HG02943 (cell line): ENCODE results near the gene ARHGAP11A.
"Not testable (repeated sequence)": the region's sequence is repeated elsewhere in the genome, so short reads cannot be mapped to it uniquely, and the experiment has no call there.

Source experiments
- ATAC-seq: cut with Tn5 transposase; IDR thresholded peaks from one replicate; pipeline ENCODE4 v1.9.1; 2021; ENCODE audit warnings: mild to moderate bottlenecking, low read depth, moderate library complexity; ENCODE audit not compliant: unreplicated experiment

ARHGAP11A gene, protein sequence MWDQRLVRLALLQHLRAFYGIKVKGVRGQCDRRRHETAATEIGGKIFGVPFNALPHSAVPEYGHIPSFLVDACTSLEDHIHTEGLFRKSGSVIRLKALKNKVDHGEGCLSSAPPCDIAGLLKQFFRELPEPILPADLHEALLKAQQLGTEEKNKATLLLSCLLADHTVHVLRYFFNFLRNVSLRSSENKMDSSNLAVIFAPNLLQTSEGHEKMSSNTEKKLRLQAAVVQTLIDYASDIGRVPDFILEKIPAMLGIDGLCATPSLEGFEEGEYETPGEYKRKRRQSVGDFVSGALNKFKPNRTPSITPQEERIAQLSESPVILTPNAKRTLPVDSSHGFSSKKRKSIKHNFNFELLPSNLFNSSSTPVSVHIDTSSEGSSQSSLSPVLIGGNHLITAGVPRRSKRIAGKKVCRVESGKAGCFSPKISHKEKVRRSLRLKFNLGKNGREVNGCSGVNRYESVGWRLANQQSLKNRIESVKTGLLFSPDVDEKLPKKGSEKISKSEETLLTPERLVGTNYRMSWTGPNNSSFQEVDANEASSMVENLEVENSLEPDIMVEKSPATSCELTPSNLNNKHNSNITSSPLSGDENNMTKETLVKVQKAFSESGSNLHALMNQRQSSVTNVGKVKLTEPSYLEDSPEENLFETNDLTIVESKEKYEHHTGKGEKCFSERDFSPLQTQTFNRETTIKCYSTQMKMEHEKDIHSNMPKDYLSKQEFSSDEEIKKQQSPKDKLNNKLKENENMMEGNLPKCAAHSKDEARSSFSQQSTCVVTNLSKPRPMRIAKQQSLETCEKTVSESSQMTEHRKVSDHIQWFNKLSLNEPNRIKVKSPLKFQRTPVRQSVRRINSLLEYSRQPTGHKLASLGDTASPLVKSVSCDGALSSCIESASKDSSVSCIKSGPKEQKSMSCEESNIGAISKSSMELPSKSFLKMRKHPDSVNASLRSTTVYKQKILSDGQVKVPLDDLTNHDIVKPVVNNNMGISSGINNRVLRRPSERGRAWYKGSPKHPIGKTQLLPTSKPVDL

DNA sequence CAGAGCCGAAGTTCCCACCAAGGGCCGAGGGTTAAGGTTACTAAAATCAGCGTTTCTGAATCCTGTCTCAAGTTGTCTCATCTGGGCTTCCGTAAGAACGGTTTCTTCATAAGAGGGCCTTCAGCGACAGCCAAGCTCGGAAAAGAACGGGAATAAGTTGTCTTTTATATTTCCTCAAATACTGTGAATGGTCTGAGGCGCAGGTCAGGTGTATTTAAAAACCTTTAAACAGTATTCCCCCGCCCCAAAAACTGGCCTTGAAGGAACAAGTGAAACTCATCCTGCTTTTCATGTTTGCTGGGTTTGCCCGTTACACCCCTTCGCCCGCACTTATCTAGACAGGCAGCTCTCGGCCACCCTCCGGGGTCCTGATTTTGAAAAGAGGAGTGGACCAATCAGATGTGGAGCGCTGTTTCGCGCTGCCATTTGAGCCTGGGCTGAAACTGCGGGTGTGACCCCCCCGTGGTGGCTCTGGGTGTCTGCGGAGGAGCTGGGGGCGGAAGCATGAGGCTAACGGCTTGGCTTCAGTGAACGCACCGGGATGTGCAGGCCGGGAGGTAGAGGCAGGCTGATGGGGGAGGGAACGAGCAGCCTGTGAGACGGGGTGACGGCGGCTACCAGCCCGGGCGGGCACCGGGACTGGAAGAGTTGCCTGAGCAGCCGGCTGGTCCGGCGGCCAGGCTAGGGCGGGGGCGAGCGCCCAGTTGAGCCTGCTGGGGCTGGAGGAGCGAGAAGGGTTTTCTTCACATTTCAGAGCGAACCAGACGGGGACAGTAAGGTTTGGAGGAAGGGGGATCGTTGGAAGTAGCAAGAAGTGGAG is at the start of gene ARHGAP11A:
Gene ARHGAP11A (plus strand): TSS at position 454 of the 820 bp plus-strand sequence. CDS start 708 bp downstream, outside the sequence.
- ATAC-seq = peak; percentile 64

DNA sequence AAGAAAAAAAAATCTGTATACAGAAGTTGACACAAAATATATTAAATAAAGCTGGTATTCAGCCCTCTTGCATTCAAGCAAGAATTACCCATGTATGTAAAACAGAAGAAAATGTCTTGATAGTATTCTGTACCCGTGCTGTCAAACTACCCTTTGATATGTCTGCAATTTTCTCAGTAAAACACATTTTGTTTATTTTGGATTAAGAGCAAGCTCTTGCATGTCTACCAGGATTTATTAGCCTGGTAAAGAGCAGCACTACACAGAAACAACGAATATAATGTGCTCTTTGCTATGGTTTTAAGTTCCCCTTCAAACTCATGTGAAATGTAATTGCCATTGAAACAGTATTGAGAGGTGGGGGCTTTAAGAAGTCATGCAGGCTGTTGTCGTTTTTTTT is 46.3 kb upstream of the ARHGAP11A start:
- ATAC-seq = not testable (repeated sequence)

DNA sequence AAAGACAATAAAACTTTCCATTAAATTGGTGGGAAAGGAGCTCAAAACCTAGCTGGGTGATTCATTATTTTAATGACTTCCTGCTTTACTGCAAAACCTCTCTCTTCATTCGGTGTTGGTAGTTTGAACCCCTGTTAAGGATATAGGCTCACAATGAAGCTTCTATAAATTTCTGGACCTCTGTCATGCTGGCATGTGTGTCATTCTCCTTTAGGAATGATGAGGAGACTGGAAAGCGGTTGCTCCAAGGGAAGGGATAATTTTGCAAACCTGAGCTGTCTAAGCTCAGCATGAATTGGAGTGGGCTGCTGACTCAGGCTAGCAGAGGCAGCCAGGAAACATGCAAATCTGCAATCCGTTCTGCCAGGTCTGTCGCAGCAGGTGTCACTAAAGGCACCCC is 36.8 kb upstream of the ARHGAP11A start:
- not testable (repeated sequence) for ATAC-seq

DNA sequence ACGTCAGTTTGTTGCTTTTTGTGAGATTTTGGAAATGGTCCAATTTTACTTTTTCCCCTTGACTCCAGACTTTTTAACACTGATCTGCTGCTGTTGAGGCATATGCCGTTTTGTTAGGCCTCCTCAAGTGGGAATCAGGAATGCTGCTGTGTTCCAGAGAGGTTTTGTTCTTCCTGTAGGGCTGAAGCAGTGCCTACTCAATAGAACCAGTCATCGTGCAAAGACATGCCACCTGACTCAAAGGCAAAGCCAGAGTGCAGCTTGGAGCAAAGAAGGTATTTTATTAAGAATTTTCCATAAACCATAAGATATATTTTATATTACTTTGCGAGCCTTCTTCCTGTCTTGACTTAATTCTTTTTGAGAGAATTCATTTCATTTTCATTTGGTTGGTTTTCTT is 29.5 kb upstream of the ARHGAP11A start:
- ATAC-seq = not testable (repeated sequence)

DNA sequence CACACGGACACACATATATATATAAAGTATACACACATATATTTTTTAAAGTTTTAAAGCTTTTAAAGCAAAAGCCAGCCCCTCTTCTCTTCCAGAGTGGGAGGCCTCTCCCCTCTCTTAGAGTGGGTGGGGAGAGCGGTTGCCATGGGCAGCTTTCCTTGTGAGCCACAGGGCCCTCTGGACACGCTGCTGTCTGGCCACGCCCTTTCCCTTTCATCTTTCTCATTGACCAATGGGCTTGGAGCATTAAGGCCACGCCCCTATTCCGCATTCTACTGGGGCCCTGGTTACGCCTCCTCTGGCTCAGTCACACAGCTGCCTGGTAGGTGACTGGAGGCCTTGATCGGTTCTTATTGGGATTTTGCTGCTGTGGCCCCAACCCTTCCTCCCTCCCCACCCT is 22.2 kb upstream of the ARHGAP11A start, which contains the start of gene GOLGA8N:
Gene GOLGA8N (plus strand): TSS at position 306 of the 400 bp plus-strand sequence.
- ATAC-seq = not testable (repeated sequence)

DNA sequence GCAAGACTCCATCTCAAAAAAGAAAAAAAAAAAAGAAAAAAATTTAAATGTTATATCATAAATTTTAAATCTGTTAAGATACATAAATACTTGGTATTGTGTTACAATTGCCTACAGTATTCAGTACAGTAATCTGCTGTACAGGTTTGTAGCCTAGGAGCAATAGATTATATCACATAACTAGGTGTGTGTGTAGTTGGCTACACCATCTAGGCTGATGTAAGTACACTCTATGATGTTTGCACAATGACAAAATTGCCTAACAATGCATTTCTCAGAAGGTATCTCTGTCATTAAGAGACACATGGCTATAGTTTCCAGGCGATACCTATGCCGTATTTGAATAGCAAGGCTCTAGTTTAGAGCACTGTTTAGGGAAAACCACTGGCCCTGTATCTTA is 5.8 kb upstream of the ARHGAP11A start:
- ATAC-seq = not testable (repeated sequence)

DNA sequence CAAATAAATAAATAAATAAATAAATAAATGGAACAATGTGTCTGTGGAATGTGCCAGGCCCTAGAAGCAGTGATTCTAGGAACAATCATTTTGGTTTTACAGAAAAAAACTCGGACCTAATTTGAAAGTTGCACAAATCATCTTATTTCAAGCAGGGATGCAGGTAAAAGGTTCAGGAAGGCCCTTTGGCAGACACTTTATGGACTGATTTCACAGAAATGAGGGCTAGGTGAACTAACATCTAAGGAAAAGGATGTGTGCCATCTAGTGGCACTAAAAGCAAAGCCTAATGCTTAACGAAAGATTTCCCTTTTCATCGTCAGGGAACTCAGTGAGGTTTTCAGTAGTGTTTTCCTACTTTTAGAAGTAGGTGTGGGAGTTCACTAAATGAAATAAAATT is 4.6 kb upstream of the ARHGAP11A start:
- ATAC-seq = not testable (repeated sequence)

DNA sequence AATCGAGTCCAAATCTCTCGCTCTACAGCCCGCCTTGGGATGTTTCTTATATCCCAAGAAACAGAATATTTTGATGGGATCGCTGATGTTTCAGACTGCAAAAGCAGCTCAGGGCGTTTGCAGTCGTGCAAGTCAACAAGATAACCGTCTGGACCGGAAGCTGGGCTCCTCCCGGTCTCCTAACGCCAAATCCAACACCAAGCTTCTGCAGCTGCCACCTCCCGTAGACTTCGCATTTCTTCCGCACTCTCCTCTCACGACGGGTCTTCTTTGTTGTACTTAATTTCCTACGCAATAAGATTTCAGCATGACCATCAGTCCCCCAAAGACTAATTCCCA is 623 bp upstream of the ARHGAP11A start:
- peak; percentile 27 for ATAC-seq

DNA sequence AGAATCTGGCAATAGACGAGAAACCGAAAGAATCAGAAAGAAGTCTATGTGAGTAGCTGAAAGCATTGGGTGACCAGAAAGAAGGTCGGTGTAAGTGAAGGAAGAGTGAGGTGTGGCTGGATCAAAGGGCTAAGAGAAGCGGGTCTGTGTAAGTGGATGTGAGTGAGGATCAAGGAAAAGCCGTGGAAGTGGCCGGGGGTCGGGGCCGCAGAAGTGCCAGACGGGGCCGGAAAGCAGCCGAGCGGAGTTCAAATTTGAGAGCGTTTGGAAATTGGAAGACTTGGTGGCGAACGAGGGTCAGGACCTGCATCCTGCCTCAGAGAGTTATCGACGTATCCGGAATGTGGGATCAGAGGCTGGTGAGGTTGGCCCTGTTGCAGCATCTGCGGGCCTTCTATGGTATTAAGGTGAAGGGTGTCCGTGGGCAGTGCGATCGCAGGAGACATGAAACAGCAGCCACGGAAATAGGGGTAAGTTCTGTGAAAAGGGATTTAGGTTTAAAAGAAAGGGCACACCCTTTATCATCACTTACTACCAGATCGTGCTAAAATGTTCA is 645 bp downstream of the ARHGAP11A start:
- peak; percentile 10 for ATAC-seq

DNA sequence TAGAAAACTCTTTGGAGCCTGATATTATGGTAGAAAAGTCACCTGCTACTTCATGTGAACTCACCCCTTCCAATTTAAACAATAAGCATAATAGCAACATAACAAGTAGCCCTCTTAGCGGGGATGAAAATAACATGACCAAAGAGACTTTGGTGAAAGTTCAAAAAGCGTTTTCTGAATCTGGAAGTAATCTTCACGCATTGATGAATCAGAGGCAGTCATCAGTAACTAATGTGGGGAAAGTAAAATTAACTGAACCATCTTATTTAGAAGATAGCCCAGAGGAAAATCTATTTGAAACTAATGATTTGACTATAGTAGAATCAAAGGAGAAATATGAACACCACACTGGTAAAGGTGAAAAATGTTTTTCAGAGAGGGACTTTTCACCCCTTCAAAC is 21.1 kb downstream of the ARHGAP11A start:
- no peak for ATAC-seq

DNA sequence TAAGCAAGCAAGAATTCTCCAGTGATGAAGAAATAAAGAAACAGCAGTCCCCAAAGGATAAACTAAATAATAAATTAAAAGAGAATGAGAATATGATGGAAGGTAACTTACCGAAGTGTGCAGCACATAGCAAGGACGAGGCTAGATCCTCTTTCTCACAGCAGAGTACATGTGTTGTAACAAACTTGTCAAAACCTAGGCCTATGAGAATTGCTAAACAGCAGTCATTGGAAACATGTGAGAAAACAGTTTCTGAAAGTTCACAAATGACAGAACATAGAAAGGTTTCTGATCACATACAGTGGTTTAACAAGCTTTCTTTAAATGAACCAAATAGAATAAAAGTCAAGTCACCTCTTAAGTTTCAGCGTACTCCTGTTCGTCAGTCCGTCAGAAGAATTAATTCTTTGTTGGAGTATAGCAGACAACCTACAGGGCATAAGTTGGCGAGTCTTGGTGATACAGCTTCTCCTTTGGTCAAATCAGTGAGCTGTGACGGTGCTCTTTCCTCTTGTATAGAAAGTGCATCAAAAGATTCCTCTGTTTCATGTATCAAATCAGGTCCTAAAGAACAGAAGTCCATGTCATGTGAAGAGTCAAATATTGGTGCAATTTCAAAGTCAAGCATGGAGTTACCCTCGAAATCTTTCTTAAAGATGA is 21.7 kb downstream of the ARHGAP11A start:
- no peak for ATAC-seq

DNA sequence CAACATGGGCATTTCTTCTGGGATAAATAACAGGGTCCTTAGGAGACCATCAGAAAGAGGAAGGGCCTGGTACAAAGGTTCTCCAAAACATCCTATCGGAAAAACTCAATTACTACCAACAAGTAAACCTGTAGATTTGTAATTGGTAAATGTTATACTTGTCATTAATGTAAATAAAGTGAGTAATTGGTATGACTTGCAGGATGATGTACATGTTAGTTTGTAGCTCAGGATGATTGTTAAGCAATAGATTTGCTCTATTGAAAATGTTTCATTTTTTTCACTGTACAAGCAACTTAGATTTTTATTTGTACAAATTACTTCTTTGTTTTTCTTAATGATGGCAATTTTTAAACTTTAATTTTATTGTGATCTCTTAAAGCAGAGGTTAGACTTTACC is 22.4 kb downstream of the ARHGAP11A start:
- no peak for ATAC-seq

DNA sequence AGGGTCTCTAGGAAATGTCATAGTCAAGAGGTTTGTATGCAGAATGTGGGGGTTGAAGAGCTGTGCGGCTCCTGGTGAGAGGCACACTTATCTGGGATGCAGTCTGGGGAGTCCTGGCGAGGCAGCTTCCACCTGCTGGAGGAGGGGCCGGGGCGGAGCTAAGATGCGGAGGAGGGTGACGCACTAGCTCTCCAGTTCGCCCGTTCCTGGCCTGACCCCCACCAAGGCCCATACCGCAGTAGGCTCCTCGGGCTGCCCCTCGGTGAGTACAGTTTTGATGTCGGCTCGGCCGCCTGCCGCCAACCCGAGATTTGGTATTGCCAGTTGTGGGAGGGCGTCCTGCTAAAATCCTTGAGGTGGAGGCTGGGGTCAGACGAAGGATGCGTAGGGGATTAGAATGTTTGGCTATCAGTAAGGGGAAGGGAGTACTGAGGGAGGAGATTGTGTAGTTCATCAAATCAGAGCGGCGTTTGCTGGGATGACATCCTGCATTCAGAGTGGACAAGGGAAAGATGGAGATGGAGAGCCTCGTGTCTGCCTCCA is 26.3 kb downstream of the ARHGAP11A start, which contains the start of gene SCG5:
Gene SCG5 (plus strand): TSS at position 194 of the 543 bp plus-strand sequence. CDS start 1,883 bp downstream, outside the sequence.
- no peak for ATAC-seq

DNA sequence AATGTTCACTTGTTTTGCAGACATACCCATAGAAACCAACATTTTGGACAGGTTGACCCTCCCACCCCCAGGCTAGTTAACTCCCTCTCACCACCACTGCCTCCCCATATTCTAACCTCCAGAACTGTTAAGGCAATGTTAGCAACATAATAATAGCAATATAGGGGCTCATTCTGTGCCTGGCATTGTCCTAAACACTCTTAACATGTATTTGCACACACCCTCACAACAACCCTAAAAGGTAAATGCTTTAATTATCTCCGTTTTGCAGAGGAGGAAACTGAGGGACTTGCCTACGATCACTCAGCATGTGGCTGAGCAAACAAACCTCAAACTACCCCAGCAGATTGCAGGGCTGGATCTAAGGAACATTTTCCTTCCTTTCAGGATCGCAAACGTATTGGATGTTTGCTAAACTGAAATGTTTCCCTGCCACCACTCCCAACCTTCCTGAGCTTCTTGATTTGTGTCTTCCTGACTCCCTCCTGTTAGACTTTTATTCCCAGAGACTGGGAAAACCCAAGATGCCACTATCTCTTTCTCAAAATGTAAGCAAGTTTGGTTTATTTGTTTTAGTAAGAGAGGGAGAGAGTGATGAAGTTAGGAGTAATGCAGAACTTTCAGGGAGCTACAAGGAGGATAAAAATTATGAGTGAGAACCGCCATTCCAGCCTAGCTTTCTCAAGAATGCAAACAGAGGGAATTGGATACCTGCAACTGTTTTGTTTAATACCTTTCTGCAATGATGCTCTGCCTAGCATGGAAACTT is 27.5 kb downstream of the ARHGAP11A start:
- no peak for ATAC-seq

DNA sequence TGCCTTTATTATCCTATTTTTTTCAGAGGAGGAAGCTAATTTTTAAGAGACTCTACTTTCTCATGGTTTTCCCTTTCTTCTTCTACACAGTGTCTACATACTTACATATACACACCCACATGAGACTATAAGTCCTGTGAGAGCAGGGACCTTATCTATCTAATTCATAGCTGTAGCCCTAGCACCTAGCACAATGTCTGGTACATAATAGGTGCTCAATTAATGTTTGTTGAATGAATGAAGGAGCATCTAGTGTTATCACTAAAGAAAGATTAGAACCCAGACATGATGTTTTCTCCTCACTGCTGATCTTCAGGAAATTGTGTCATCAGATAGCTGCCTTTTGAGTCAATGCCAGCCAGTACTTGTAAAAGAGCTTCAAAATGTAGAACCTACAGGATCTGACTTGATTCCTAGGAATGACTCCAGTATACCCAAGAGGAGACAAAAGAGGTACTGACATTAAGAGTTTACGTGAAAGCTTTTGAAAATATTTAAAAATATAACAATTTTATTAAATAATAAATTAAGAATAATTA is 28.7 kb downstream of the ARHGAP11A start:
- ATAC-seq = no peak

DNA sequence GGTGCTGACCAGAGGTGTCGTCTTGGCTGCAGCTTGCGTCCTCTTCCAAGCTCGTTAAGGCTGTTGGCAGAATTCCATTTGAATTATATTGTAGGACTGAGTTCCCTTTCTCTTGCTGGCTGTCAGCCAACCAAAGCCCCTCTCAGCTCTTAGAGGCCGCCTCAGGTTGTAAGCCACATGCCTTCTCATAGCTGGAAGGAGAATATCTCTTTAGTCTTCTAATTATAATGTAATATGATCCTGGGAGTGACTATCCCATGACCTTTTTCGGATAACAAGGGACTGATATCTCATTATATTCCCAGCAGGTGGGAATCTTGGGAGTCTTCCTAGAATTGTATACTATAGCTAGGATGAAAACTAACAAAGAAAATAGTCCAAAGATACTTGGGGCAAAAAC is 31.0 kb downstream of the ARHGAP11A start:
- ATAC-seq = no peak

DNA sequence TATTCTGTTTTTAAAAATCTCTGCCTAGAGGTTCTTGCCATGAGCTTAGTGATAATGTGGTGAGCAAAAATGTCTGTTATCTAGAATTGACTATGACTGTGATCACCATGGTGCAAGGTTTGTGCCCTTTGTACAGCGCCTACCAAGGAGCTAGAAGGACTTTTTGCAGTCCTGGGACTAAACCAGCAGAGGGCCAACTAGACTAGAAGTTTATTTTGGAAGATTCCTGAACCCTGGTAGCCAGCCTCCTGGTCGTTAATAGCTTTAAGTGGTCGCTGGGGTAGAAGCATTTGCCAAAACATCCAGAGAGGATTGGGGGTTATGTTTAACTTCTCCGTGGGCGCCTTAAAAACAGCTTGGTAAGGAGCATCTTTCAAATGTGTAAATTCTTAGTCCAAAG is 34.0 kb downstream of the ARHGAP11A start:
- no peak for ATAC-seq

DNA sequence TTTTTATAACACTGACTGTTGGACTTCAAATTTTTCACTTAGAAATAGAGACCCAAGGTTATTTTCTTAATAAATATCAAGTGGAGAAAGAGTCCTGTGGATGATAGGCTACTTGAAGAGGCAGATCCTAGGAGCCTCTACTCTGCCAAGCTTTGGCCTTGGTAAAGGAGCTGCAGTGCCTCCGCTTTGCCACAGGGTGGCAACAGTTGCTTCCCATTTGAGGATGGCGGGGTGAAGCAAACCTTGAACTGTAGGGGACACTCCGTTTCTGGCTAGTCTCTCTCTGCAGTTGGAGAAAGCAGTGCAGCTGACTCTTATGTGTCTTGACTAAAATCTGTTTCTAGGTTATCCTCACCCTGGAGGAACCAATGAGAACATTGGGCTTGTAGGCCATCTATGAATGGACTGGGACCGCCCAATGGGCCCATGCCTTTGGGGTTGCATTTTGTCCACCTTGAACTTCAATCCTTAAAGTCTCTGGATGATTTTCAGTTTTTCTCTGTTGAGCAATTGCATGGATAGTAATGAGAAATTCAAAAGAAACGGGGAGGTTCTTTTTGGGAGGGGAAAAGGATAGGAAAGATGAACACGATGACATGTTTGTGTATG is 36.0 kb downstream of the ARHGAP11A start:
- no peak for ATAC-seq
